ENCODE measurements around the gene IQCB1. TPM values are rescaled to one million over a fixed set of nuclear protein-coding genes. Genes with fewer than 3 reads are reported as not detected.
A peak's percentile ranks its signal among the peaks of the same experiment; 100 is the strongest.
"Not testable (repeated sequence)": the region's sequence is repeated elsewhere in the genome, so short reads cannot be mapped to it uniquely, and the experiment has no call there.

IQCB1 gene
- total RNA-seq, 1 donor from 2014 or later, result 26.3 TPM

GRCh38 chr3:121803771-121804320 is 31.0 kb downstream of the IQCB1 start:
- DNase-seq, result no peak

- no peak for DNase-seq
Observed at GRCh38 chr3:121800906-121801305, 34.0 kb downstream of the IQCB1 start.

GRCh38 chr3:121796970-121797369 is 37.9 kb downstream of the IQCB1 start:
- DNase-seq, result no peak

- no peak for DNase-seq
Observed at GRCh38 chr3:121794264-121794983, 40.4 kb downstream of the IQCB1 start.

- no peak for DNase-seq
Observed at GRCh38 chr3:121793078-121793477, 41.8 kb downstream of the IQCB1 start.

GRCh38 chr3:121786485-121786884 is 48.4 kb downstream of the IQCB1 start:
- no peak for DNase-seq

GRCh38 chr3:121782784-121783183 is 52.1 kb downstream of the IQCB1 start:
- not testable (repeated sequence) for DNase-seq

- DNase-seq, result no peak
Observed at GRCh38 chr3:121781611-121782010, 53.2 kb downstream of the IQCB1 start.

- not testable (repeated sequence) for DNase-seq
Observed at GRCh38 chr3:121775095-121775494, 59.8 kb downstream of the IQCB1 start.

- DNase-seq, result no peak
Observed at GRCh38 chr3:121769246-121769645, 65.6 kb downstream of the IQCB1 start.

GRCh38 chr3:121768452-121768851 is 66.4 kb downstream of the IQCB1 start:
- DNase-seq, result no peak

- DNase-seq, result no peak
Observed at GRCh38 chr3:121759541-121760202, 75.2 kb downstream of the IQCB1 start.

- no peak for DNase-seq
Observed at GRCh38 chr3:121758727-121759450, 76.0 kb downstream of the IQCB1 start.

GRCh38 chr3:121757812-121758545 is 76.9 kb downstream of the IQCB1 start:
- DNase-seq, result no peak

GRCh38 chr3:121757087-121757811 is 77.6 kb downstream of the IQCB1 start:
- no peak for DNase-seq

GRCh38 chr3:121752772-121753171 is 82.1 kb downstream of the IQCB1 start:
- no peak for DNase-seq

- DNase-seq, result no peak
Observed at GRCh38 chr3:121752261-121752660, 82.6 kb downstream of the IQCB1 start.

GRCh38 chr3:121750087-121750415 is 84.8 kb downstream of the IQCB1 start:
- no peak for DNase-seq

GRCh38 chr3:121749276-121750086 is 85.4 kb downstream of the IQCB1 start, which contains the start of gene GOLGB1:
TSS of gene GOLGB1 (minus strand) at chr3:121749741. CDS start at chr3:121730971, 18,770 bp downstream.
- DNase-seq, result peak; percentile 100

- no peak for DNase-seq
Observed at GRCh38 chr3:121748680-121749275, 86.1 kb downstream of the IQCB1 start.

Data from skin of body (tissue), 2 donors.